GM18517 (cell line): Measurements from ENCODE around the gene ATXN7L1.
"Not testable (repeated sequence)": the region's sequence is repeated elsewhere in the genome, so short reads cannot be mapped to it uniquely, and the experiment has no call there.

Source experiments
- ATAC-seq: cut with Tn5 transposase; IDR thresholded peaks from one replicate; pipeline ENCODE4 v1.9.1; 2021; ENCODE audit warnings: mild to moderate bottlenecking, moderate library complexity; ENCODE audit not compliant: unreplicated experiment

Gene ATXN7L1

GRCh38 chr7:105711726-105712402, 164.5 kb downstream of the ATXN7L1 start:
- ATAC-seq = no peak

- not testable (repeated sequence) for ATAC-seq
Observed at GRCh38 chr7:105710720-105711119, 165.7 kb downstream of the ATXN7L1 start.

- no peak for ATAC-seq
Observed at GRCh38 chr7:105708763-105709080, 167.7 kb downstream of the ATXN7L1 start.

- ATAC-seq = no peak
Observed at GRCh38 chr7:105707967-105708762, 168.2 kb downstream of the ATXN7L1 start.

GRCh38 chr7:105707381-105707780, 169.0 kb downstream of the ATXN7L1 start:
- no peak for ATAC-seq

GRCh38 chr7:105705427-105705826, 171.0 kb downstream of the ATXN7L1 start:
- ATAC-seq = no peak

- ATAC-seq = no peak
Observed at GRCh38 chr7:105703207-105703930, 173.0 kb downstream of the ATXN7L1 start.

- no peak for ATAC-seq
Observed at GRCh38 chr7:105699568-105700236, 176.7 kb downstream of the ATXN7L1 start.

- no peak for ATAC-seq
Observed at GRCh38 chr7:105698531-105698930, 177.9 kb downstream of the ATXN7L1 start.

- ATAC-seq = no peak
Observed at GRCh38 chr7:105697753-105698152, 178.6 kb downstream of the ATXN7L1 start.

- ATAC-seq = not testable (repeated sequence)
Observed at GRCh38 chr7:105697169-105697568, 179.2 kb downstream of the ATXN7L1 start.

GRCh38 chr7:105693576-105693975, 182.8 kb downstream of the ATXN7L1 start:
- ATAC-seq = no peak

GRCh38 chr7:105691680-105692564, 184.5 kb downstream of the ATXN7L1 start:
- no peak for ATAC-seq

- no peak for ATAC-seq
Observed at GRCh38 chr7:105691082-105691679, 185.2 kb downstream of the ATXN7L1 start.

GRCh38 chr7:105690325-105690945, 186.0 kb downstream of the ATXN7L1 start:
- ATAC-seq = no peak

GRCh38 chr7:105689067-105689819, 187.2 kb downstream of the ATXN7L1 start:
- ATAC-seq = no peak

GRCh38 chr7:105688617-105689016, 187.8 kb downstream of the ATXN7L1 start:
- ATAC-seq = no peak

GRCh38 chr7:105685161-105685560, 191.2 kb downstream of the ATXN7L1 start:
- no peak for ATAC-seq
